Measurements from ENCODE around the gene GRAP.

- TF ChIP-seq CTCF (conservative IDR thresholded peaks at IDR 0.05; ENCODE audit: low read depth, low read length) (no peak), EZH2 (IDR thresholded peaks at IDR 0.05; ENCODE audit: low read length, unreplicated experiment) (no peak), EZH2phosphoT487 (IDR thresholded peaks at IDR 0.05; ENCODE audit: borderline replicate concordance, low read length) (no peak)
These were observed 75.0 kb downstream of the GRAP start for GRCh38 chr17:18971801-18972200.
